ENCODE measurements around the gene MAGI1. TPM values are rescaled to one million over a fixed set of nuclear protein-coding genes. Genes with fewer than 3 reads are reported as not detected.

MAGI1 gene
- polyA plus RNA-seq, 1 donor, result 32.7 TPM

Other genes with a start within 250 kb of the MAGI1 start
- gene SLC25A26, start 182.1 kb upstream of the MAGI1 start, polyA plus RNA-seq (ENCODE audit: insufficient read length), result 22.1 TPM

All from left kidney (tissue), 1 donor.